Activated CD4-positive, alpha-beta memory T cell treated with anti-CD3 and anti-CD28 coated beads, Interleukin-2, amount 10 ng/mL, durations not matched to agents 7 days and 5 days (primary cell): ENCODE data around the gene ABCD4. TPM values are rescaled to one million over a fixed set of nuclear protein-coding genes. Genes with fewer than 3 reads are reported as not detected.
A peak's percentile ranks its signal among the peaks of the same experiment; 100 is the strongest.

Experiments used
- CTCF ChIA-PET: fragments of 350-600 bp; sonication (Branson Sonifier 250); formaldehyde crosslinking; loops from one replicate; lab custom pipeline; 2021; ENCODE audit warnings: antibody characterized with exemption, inconsistent platforms; lab: Charles Lee
- POLR2A ChIA-PET: fragments of 350-600 bp; sonication (Branson Sonifier 250); formaldehyde crosslinking; loops from one replicate; lab custom pipeline; 2021; ENCODE audit warnings: antibody characterized with exemption; lab: Charles Lee
- DNase-seq: peaks from one replicate; pipeline ENCODE4 v3.0.0-alpha.2; 2020
- H3K27ac Mint-ChIP-seq: one replicate; pipeline ENCODE4 v1.8.0; 2021; ENCODE audit warnings: mild to moderate bottlenecking, mixed read lengths
- H3K27me3 Mint-ChIP-seq: one replicate; pipeline ENCODE4 v1.8.0; 2021; ENCODE audit warnings: mixed read lengths
- H3K36me3 Mint-ChIP-seq: one replicate; pipeline ENCODE4 v1.8.0; 2021; ENCODE audit warnings: low read depth, mixed read lengths
- H3K4me1 Mint-ChIP-seq: one replicate; pipeline ENCODE4 v1.8.0; 2021; ENCODE audit warnings: mixed read lengths
- H3K4me3 Mint-ChIP-seq: one replicate; pipeline ENCODE4 v1.8.0; 2021; ENCODE audit warnings: mild to moderate bottlenecking, mixed read lengths
- H3K9me3 Mint-ChIP-seq: one replicate; pipeline ENCODE4 v1.8.0; 2021; ENCODE audit warnings: mixed read lengths
- total RNA-seq, 2 experiments: library from RNA; stranded (reverse); gene quantifications; one replicate each; pipeline ENCODE4 v1.2.3, GENCODE V29; 2021

ABCD4 gene
- total RNA-seq, 2 experiments from 2014 or later: 52.7 to 54.4 TPM

- no peaks in the 10 kb centered on the region for H3K9me3 Mint-ChIP-seq
- no peaks in the 10 kb centered on the region for H3K36me3 Mint-ChIP-seq
- peaks cover 11% of the 10 kb centered on the region for H3K27me3 Mint-ChIP-seq
- H3K4me3 Mint-ChIP-seq: no peak overlapping the region
- POLR2A ChIA-PET: no interaction called here
- H3K4me1 Mint-ChIP-seq: no peaks in the 10 kb centered on the region
- DNase-seq: no peak
- no peak overlapping the region for H3K27ac Mint-ChIP-seq
- CTCF ChIA-PET: no interaction called here
Observed at GRCh38 chr14:74265301-74265965, 37.3 kb downstream of the ABCD4 start.

GRCh38 chr14:74263921-74264320, 38.8 kb downstream of the ABCD4 start:
- POLR2A ChIA-PET: no interaction called here
- Mint-ChIP-seq H3K27ac (no peak overlapping the region), H3K36me3 (no peaks in the 10 kb centered on the region), H3K4me1 (no peaks in the 10 kb centered on the region), H3K9me3 (no peaks in the 10 kb centered on the region), H3K4me3 (no peak overlapping the region), H3K27me3 (peaks cover 13% of the 10 kb centered on the region)
- CTCF ChIA-PET: interaction anchor here (0.6 kb wide), 1 partner anchor 68 kb away, joined by 3 read pairs; no protein-coding TSS in a partner anchor
- no peak for DNase-seq

- Mint-ChIP-seq H3K9me3 (no peaks in the 10 kb centered on the region), H3K27me3 (peaks cover 12% of the 10 kb centered on the region), H3K4me3 (no peak overlapping the region), H3K27ac (no peak overlapping the region), H3K36me3 (no peaks in the 10 kb centered on the region), H3K4me1 (no peaks in the 10 kb centered on the region)
- DNase-seq: no peak
- ChIA-PET CTCF (no interaction called here), POLR2A (no interaction called here)
Observed at GRCh38 chr14:74263181-74263580, 39.6 kb downstream of the ABCD4 start.

DNA sequence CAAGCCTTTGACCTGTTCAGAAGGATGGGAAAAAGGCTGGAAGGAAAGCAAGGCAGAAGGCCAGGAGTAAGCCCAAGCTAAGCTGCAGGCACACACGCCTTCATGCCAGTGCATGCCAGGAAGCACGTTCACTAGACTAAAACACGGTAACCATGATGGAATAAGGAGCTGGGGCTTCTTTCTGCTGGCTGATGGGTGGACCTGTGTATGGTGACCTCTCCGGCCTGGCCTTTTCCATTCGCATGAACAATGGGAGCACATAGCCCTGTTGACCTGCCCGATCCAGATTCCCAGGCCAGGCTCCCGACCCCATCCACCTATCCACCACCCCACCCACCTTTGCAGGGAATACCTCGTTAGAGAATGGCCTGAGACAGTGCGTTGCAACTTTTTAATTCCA, 40.7 kb downstream of the ABCD4 start:
- Mint-ChIP-seq H3K27ac (no peak overlapping the region), H3K27me3 (peaks cover 14% of the 10 kb centered on the region), H3K36me3 (no peaks in the 10 kb centered on the region), H3K4me1 (peaks cover 2% of the 10 kb centered on the region), H3K9me3 (no peaks in the 10 kb centered on the region), H3K4me3 (no peak overlapping the region)
- CTCF ChIA-PET: no interaction called here
- no peak for DNase-seq
- POLR2A ChIA-PET: no interaction called here

DNA sequence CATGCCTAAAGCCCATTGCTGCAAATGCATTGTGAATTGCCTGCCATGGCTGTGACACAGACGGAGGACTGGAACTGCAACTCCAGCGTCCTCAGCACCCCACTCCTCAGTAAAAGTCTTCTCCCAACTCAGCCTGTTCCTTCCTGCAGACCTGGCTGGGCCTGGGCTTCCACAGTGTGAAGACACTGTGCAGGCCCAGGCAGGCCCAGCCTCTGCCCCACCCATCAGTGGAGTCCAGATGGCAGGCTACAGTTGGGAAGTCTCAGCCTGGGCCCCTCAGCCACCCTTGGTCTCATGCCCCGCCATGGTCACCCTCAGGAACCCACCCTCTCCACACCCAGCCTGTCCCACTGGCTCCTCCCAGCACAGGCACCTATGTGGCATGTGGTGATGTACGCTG, 41.4 kb downstream of the ABCD4 start:
- no peak overlapping the region for H3K4me3 Mint-ChIP-seq
- peaks cover 17% of the 10 kb centered on the region for H3K27me3 Mint-ChIP-seq
- H3K36me3 Mint-ChIP-seq: no peaks in the 10 kb centered on the region
- H3K4me1 Mint-ChIP-seq: peaks cover 8% of the 10 kb centered on the region
- DNase-seq: no peak
- ChIA-PET POLR2A (no interaction called here), CTCF (no interaction called here)
- no peak overlapping the region for H3K27ac Mint-ChIP-seq
- H3K9me3 Mint-ChIP-seq: no peaks in the 10 kb centered on the region

GRCh38 chr14:74260525-74261233, 42.1 kb downstream of the ABCD4 start:
- peaks cover 15% of the 10 kb centered on the region for H3K27me3 Mint-ChIP-seq
- no peaks in the 10 kb centered on the region for H3K9me3 Mint-ChIP-seq
- CTCF ChIA-PET: no interaction called here
- H3K27ac Mint-ChIP-seq: no peak overlapping the region
- no peak overlapping the region for H3K4me3 Mint-ChIP-seq
- DNase-seq: no peak
- no peaks in the 10 kb centered on the region for H3K36me3 Mint-ChIP-seq
- POLR2A ChIA-PET: no interaction called here
- peaks cover 8% of the 10 kb centered on the region for H3K4me1 Mint-ChIP-seq

DNA sequence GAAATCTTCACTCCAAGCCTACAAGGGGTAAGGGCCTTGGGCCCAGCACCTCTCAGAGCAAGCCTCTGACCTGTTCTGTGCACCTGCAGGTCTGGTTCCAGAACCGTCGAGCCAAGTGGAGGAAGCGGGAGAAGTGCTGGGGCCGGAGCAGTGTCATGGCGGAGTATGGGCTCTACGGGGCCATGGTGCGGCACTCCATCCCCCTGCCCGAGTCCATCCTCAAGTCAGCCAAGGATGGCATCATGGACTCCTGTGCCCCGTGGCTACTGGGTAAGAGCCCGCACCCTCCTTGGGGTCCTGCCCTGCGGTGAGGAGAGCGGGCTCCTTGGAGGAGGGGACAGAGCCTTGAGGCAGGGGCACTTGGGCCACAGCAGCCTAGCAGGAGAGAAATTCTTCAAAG, 43.2 kb downstream of the ABCD4 start:
- Mint-ChIP-seq H3K27ac (no peak overlapping the region), H3K27me3 (peaks cover 15% of the 10 kb centered on the region), H3K4me3 (no peak overlapping the region), H3K4me1 (peaks cover 8% of the 10 kb centered on the region), H3K9me3 (no peaks in the 10 kb centered on the region), H3K36me3 (no peaks in the 10 kb centered on the region)
- CTCF ChIA-PET: interaction anchor here (1.1 kb wide), 1 partner anchor 22 kb away, joined by 4 read pairs; no protein-coding TSS in a partner anchor
- DNase-seq: no peak
- POLR2A ChIA-PET: interaction anchor here (1.2 kb wide), 1 partner anchor 43 kb away, joined by 3 read pairs; no protein-coding TSS in a partner anchor

DNA sequence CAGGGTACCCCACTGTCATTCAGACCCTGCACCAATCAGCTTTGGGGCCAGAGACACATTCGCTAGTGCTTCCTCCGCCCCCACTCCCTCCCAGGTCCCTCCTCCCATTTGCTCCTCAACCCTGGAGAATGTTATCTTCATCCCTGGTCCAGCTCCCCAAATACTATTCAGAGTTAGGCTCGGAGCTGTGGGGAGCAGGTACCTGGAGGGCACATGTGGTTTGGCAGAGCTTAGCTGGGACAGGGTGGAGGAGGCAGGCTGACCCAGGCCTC, 44.0 kb downstream of the ABCD4 start:
- Mint-ChIP-seq H3K36me3 (no peaks in the 10 kb centered on the region), H3K4me3 (no peak overlapping the region), H3K9me3 (no peaks in the 10 kb centered on the region), H3K4me1 (peaks cover 8% of the 10 kb centered on the region), H3K27ac (no peak overlapping the region), H3K27me3 (peaks cover 15% of the 10 kb centered on the region)
- DNase-seq: no peak
- POLR2A ChIA-PET: interaction anchor here (0.8 to 1.2 kb wide), 2 partner anchors 10 to 44 kb away, joined by 3 read pairs; no protein-coding TSS in a partner anchor
- CTCF ChIA-PET: interaction anchor here (0.9 to 1.2 kb wide), 4 partner anchors 23 to 214 kb away, joined by 3 to 4 read pairs (median 4); no protein-coding TSS in a partner anchor

DNA sequence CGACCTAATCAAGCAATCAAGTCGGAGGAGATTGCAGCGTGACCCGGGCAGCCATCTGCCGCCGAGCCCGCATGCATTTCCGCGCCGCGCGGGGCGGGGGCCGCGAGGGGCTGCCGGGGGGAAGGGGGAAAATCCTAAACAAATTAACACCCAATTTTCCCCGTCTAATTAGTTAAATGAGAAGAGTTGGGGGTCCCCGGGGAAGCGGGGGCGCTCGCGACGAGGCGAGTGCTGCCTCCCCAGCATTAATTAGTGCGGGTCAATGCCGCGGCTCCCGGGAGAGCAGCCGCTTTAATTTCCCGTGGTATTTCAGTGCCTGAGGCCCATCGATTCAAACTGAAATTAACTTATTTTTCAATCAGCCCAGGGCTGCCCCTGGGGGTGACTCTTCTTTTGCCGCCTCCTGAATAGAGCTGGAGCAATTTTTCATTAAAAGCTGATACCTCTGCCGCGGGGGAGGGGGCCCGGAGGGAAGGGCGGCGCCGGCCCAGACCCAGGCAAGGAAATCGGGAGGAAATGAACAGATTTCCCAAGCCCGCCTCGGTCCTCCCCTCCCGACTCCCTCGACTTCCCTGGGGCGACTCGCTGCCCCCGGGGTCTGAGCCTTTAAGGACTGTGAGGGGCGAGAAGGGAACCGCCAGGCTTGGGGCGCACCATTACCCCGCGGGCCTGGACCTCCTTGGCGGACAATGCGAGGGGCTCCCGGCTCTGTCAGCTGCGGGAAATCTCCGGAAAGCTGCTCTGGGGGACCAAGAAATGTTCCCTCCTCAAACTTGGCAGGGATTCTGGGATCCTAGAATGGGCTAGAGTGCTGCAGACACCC, 44.6 kb downstream of the ABCD4 start:
- no peaks in the 10 kb centered on the region for H3K36me3 Mint-ChIP-seq
- POLR2A ChIA-PET: interaction anchor here (0.8 to 1.2 kb wide), 2 partner anchors 10 to 44 kb away, joined by 3 read pairs; no protein-coding TSS in a partner anchor
- H3K9me3 Mint-ChIP-seq: no peaks in the 10 kb centered on the region
- no peak for DNase-seq
- no peak overlapping the region for H3K27ac Mint-ChIP-seq
- peaks cover 8% of the 10 kb centered on the region for H3K4me1 Mint-ChIP-seq
- CTCF ChIA-PET: interaction anchor here (0.9 to 1.4 kb wide), 6 partner anchors 23 to 214 kb away, joined by 3 to 8 read pairs (median 4); no protein-coding TSS in a partner anchor
- peak overlapping the region; percentile 71 for H3K4me3 Mint-ChIP-seq
- peaks cover 18% of the 10 kb centered on the region for H3K27me3 Mint-ChIP-seq

DNA sequence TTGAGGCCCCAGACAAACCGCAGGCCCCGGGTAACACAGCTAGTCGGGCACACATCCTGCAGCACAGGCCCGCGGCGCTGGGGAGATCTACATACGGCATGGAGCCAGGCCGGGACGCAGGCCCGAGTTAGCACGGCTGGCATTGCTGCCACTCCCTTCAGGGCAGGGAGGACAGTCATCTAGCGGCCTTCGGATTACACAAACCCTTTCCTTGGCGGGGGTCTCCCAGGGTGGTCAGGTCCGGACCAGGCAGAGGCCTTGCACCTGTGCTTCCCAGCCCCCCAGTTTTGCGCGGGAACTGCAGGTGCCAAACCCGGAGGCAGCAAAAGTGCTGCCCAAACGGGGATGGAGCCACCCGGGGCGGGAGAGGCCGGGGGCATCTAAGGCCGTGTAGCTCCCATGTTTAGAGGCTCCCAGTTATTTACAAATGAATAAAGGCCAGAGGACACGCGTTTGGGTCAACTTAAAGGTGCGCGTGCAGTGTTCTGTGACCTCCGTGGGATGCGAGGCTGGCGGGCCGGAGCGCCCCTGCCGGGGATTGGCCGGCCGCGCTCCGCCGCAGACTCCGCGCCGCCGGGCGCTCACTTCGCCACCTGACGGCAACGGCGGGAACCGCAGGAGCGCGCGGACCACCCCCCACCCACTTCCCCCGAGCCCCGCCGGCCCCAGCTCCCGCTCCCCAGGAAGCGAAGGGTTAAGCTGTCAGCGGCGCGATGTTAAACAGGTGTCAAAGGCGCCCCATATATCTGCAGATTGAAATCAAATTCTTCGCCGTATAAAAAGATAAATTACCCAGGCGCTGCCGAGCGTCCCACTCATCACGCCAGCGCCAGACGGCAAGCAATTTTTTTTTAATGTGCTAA, 45.4 kb downstream of the ABCD4 start:
- peak; percentile 64 for DNase-seq
- no peak overlapping the region for H3K27ac Mint-ChIP-seq
- H3K9me3 Mint-ChIP-seq: no peaks in the 10 kb centered on the region

DNA sequence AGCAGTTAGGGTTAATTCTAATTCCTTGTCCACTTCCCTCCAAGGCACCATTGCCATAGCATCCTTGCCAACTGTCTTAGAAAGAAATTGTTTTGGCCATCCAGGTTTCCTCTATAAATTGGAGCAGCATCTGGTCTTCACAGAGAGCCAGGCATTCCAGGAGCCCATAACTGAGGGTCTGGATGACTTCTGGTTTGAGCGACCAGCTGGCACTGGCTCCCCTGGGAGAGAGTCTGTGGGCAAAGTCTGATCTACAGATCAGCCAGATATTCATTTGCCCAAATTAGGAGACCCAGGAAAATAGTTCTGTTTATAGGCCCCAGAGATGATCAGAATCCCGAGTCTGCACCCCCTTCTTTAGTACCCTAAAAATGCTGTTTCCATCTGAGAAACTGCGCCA, 47.5 kb downstream of the ABCD4 start:
- POLR2A ChIA-PET: no interaction called here
- Mint-ChIP-seq H3K27ac (no peak overlapping the region), H3K4me1 (peaks cover 14% of the 10 kb centered on the region), H3K36me3 (no peaks in the 10 kb centered on the region), H3K4me3 (no peak overlapping the region), H3K27me3 (peaks cover 27% of the 10 kb centered on the region), H3K9me3 (no peaks in the 10 kb centered on the region)
- CTCF ChIA-PET: no interaction called here
- DNase-seq: no peak

More for the DNA sequence above, 45.4 kb downstream of the ABCD4 start:
- peak overlapping the region; percentile 71 for H3K4me3 Mint-ChIP-seq
- ChIA-PET CTCF (interaction anchor here (0.5 to 1.4 kb wide), 9 partner anchors 11 to 184 kb away, joined by 3 to 8 read pairs (median 4); no protein-coding TSS in a partner anchor), POLR2A (no interaction called here)
- H3K27me3 Mint-ChIP-seq: peaks cover 19% of the 10 kb centered on the region
- peaks cover 8% of the 10 kb centered on the region for H3K4me1 Mint-ChIP-seq
- H3K36me3 Mint-ChIP-seq: no peaks in the 10 kb centered on the region
